Testis (tissue), 3 donors: ENCODE measurements around the gene CFAP77. TPM values are rescaled to one million over a fixed set of nuclear protein-coding genes. Genes with fewer than 3 reads are reported as not detected.

Experiments used
- DNase-seq: peaks from one replicate; pipeline ENCODE4 v3.0.0-alpha.2; 2019
- H3K27ac ChIP-seq, 2 donors: fragments of 200-600 bp; sonication (generic); one replicate each; pipeline ENCODE4 v1.5.1; 2019
- H3K27me3 ChIP-seq: fragments of 200-600 bp; sonication (generic); one replicate; pipeline ENCODE4 v1.5.1; 2019
- H3K36me3 ChIP-seq: fragments of 200-600 bp; sonication (generic); one replicate; pipeline ENCODE4 v1.5.1; 2017; ENCODE audit warnings: low read depth; ENCODE audit errors: missing control alignments
- H3K4me1 ChIP-seq: fragments of 200-600 bp; sonication (generic); one replicate; pipeline ENCODE4 v1.5.1; 2019
- H3K4me3 ChIP-seq, 2 donors: fragments of 200-600 bp; sonication (generic); one replicate each; pipeline ENCODE4 v1.5.1; 2017 to 2019
- H3K9me3 ChIP-seq: fragments of 200-600 bp; sonication (generic); one replicate; pipeline ENCODE4 v1.5.1; 2017
- CTCF ChIP-seq, 3 experiments: fragments of 450-650 bp in 2 of 3; fragments of 200-600 bp in 1 of 3; sonication (generic) in 1 of 3; IDR thresholded peaks; one replicate each; pipeline ENCODE4 v1.5.1; 2016 to 2019; ENCODE audit warnings: antibody characterized with exemption in 3 of 3, mild to moderate bottlenecking in 2 of 3, moderate library complexity in 1 of 3
- POLR2A ChIP-seq: fragments of 450-650 bp; IDR thresholded peaks from one replicate; pipeline ENCODE4 v1.6.1; 2017; ENCODE audit warnings: antibody characterized with exemption, mild to moderate bottlenecking, moderate library complexity
- WGBS, 2 donors: methylation state at CpG; one replicate each; pipeline ENCODE4 v1.1.5; 2018; 5-methylcytosine and 5-hydroxymethylcytosine counted together
- intact Hi-C: fragments of 100-400 bp; cut with DNase I; formaldehyde crosslinking; loops from one replicate; pipeline ENCODE4 v1.15.1; 2023; ENCODE audit warnings: low total_unique reads
- polyA plus RNA-seq: library from polyadenylated mRNA; stranded (reverse); fragments of 350-450 nt; fragmentation: Illumina TruSeq; extraction: RNeasy Lipid Tissue Mini Kit (QIAGEN cat#74804); gene quantifications from one replicate; pipeline ENCODE4 v1.2.3, GENCODE V29; 2014; ENCODE audit warnings: low read depth, low replicate concordance; ENCODE audit not compliant: insufficient read depth
- small RNA-seq, 2 donors: library from RNA; depleted of rRNA; stranded (forward); fragments of <200 nt; gene quantifications; one replicate each; pipeline ENCODE3, GENCODE V24; 2016
- total RNA-seq, 2 donors: library from RNA; depleted of rRNA; stranded (reverse); fragments of >200 nt; gene quantifications; one replicate each; pipeline ENCODE4 v1.2.3, GENCODE V29; 2016

The CFAP77 gene
- total and polyA plus RNA-seq, 3 donors from 2014 or later: 13.6 to 36.2 (median 20.9) TPM

- Histone ChIP-seq H3K27me3 (no peaks in the 10 kb centered on the region), H3K4me1 (no peaks in the 10 kb centered on the region), H3K36me3 (no peaks in the 10 kb centered on the region), H3K27ac (no peak overlapping the region), H3K4me3 (no peak overlapping the region), H3K9me3 (no peaks in the 10 kb centered on the region)
- no peak for DNase-seq
- no peak for TF ChIP-seq CTCF (IDR thresholded peaks at IDR 0.05)
- TF ChIP-seq POLR2A: no peak
- WGBS, 2 donors: 42 to 62% methylated on average over 5 of the region's 5 CpGs
- intact Hi-C loops: no loop called here
Measured at GRCh38 chr9:132622159-132622558, 212.1 kb downstream of the CFAP77 start.

Small RNA genes lying within 50 kb of the gene (small RNA-seq; reads per million reads assigned to genes)
- gene RNU5D-2P: 0 reads per million in 2 donors

Other genes starting within 250 kb of the CFAP77 start
- 10 to 100 TPM; 23.7 to 29.0 TPM for gene NTNG2, start 248.2 kb upstream of the CFAP77 start, total RNA-seq
- 3.3 TPM for gene NTNG2, start 248.2 kb upstream of the CFAP77 start, polyA plus RNA-seq
- 100 to 1,000 TPM; 109 to 157 TPM for gene SETX, start 55.2 kb upstream of the CFAP77 start, total RNA-seq
- 74.1 TPM for gene SETX, start 55.2 kb upstream of the CFAP77 start, polyA plus RNA-seq
- gene TTF1, start 3.4 kb upstream of the CFAP77 start, total RNA-seq: 10 to 100 TPM; 15.4 to 19.2 TPM
- gene TTF1, start 3.4 kb upstream of the CFAP77 start, polyA plus RNA-seq: 19.4 TPM
- gene BARHL1, start 172.4 kb downstream of the CFAP77 start, total RNA-seq: under 1 TPM in 1 of 2 donors, not detected in 1; 0.31 TPM
- gene BARHL1, start 172.4 kb downstream of the CFAP77 start, polyA plus RNA-seq: 0.13 TPM